ENCODE measurements around the gene ALPL.

ALPL gene

DNA sequence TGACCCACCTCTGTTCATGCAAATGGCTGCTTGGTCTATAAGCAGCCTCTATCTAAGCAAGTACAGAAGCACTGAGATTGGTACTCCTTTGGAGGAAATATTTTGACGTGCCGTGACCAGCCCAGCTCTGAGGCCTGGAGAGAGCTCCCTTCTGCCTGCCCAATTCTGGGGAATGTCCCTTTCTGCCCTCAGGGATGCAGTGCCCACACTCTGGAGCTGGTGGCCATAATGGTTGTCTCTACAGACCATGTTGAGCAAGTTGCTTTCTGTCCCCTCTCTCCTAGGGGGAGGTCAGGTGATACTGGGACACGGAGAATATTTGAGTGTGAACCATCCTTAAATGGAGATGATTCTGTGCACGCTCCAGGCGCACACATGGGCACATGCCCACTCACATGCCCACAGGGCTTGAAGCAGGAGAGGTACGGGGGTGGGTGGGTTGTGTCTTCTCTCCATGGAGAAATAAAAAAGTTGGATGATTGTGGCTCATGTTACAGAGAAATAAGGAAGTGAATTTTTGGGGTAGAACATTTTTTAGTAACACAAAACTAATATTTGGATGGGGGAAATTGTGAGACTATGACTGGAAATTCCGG lies 13.9 kb upstream of the ALPL start:
- Histone ChIP-seq H3K27me3 (ENCODE audit: low read depth, low read length) (peaks cover 5% of the 10 kb centered on the region; the same call in 1 of the 2 replicates), H4K20me1 (ENCODE audit: insufficient read depth, low read length) (no peaks in the 10 kb centered on the region), H3K36me3 (replicated peaks; ENCODE audit: low read depth, low read length) (no peaks in the 10 kb centered on the region), H2AFZ (ENCODE audit: low read depth, low read length) (peak overlapping the region; percentile 33; the same call in 1 of the 2 replicates), H3K4me2 (ENCODE audit: low read length) (no peak overlapping the region), H3K4me3 (ENCODE audit: low read length) (no peak overlapping the region), H3K9me3 (ENCODE audit: insufficient read depth, low read length) (no peaks in the 10 kb centered on the region), H3K79me2 (ENCODE audit: low read length) (no peaks in the 10 kb centered on the region), H3K27ac (ENCODE audit: low read length) (no peak overlapping the region), H3K9ac (ENCODE audit: low read length) (no peak overlapping the region), H3K4me1 (ENCODE audit: low read length) (peaks cover 11% of the 10 kb centered on the region)
- TF ChIP-seq, protein P1, sequence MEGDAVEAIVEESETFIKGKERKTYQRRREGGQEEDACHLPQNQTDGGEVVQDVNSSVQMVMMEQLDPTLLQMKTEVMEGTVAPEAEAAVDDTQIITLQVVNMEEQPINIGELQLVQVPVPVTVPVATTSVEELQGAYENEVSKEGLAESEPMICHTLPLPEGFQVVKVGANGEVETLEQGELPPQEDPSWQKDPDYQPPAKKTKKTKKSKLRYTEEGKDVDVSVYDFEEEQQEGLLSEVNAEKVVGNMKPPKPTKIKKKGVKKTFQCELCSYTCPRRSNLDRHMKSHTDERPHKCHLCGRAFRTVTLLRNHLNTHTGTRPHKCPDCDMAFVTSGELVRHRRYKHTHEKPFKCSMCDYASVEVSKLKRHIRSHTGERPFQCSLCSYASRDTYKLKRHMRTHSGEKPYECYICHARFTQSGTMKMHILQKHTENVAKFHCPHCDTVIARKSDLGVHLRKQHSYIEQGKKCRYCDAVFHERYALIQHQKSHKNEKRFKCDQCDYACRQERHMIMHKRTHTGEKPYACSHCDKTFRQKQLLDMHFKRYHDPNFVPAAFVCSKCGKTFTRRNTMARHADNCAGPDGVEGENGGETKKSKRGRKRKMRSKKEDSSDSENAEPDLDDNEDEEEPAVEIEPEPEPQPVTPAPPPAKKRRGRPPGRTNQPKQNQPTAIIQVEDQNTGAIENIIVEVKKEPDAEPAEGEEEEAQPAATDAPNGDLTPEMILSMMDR (IDR thresholded peaks at IDR 0.05; ENCODE audit: low read depth, low read length), result no peak

GRCh38 chr1:21496063-21496462 lies 13.2 kb upstream of the ALPL start:
- no peak overlapping the region for H3K4me2 ChIP-seq (ENCODE audit: low read length)
- no peaks in the 10 kb centered on the region for H3K9me3 ChIP-seq (ENCODE audit: insufficient read depth, low read length)
- H3K4me3 ChIP-seq (ENCODE audit: low read length), result no peak overlapping the region
- H4K20me1 ChIP-seq (ENCODE audit: insufficient read depth, low read length), result no peaks in the 10 kb centered on the region
- H3K36me3 ChIP-seq (replicated peaks; ENCODE audit: low read depth, low read length), result no peaks in the 10 kb centered on the region
- H3K79me2 ChIP-seq (ENCODE audit: low read length), result no peaks in the 10 kb centered on the region
- no peak overlapping the region for H3K27ac ChIP-seq (ENCODE audit: low read length)
- peaks cover 11% of the 10 kb centered on the region for H3K4me1 ChIP-seq (ENCODE audit: low read length)
- no peak overlapping the region for H3K9ac ChIP-seq (ENCODE audit: low read length)
- H2AFZ ChIP-seq (ENCODE audit: low read depth, low read length), result no peak overlapping the region
- peaks cover 5% of the 10 kb centered on the region; the same call in 1 of the 2 replicates for H3K27me3 ChIP-seq (ENCODE audit: low read depth, low read length)
- TF ChIP-seq, protein P1 (IDR thresholded peaks at IDR 0.05; ENCODE audit: low read depth, low read length), result no peak
- TF ChIP-seq EZH2phosphoT487 (IDR thresholded peaks at IDR 0.05; ENCODE audit: low read depth), result no peak

- no peaks in the 10 kb centered on the region for H3K9me3 ChIP-seq (ENCODE audit: insufficient read depth, low read length)
- no peak overlapping the region for H3K27ac ChIP-seq (ENCODE audit: low read length)
- peaks cover 11% of the 10 kb centered on the region for H3K4me1 ChIP-seq (ENCODE audit: low read length)
- H3K36me3 ChIP-seq (replicated peaks; ENCODE audit: low read depth, low read length), result no peaks in the 10 kb centered on the region
- peaks cover 5% of the 10 kb centered on the region; the same call in 1 of the 2 replicates for H3K27me3 ChIP-seq (ENCODE audit: low read depth, low read length)
- no peaks in the 10 kb centered on the region for H4K20me1 ChIP-seq (ENCODE audit: insufficient read depth, low read length)
- H3K9ac ChIP-seq (ENCODE audit: low read length), result no peak overlapping the region
- no peak overlapping the region for H3K4me3 ChIP-seq (ENCODE audit: low read length)
- H3K79me2 ChIP-seq (ENCODE audit: low read length), result no peaks in the 10 kb centered on the region
- no peak overlapping the region for H2AFZ ChIP-seq (ENCODE audit: low read depth, low read length)
- H3K4me2 ChIP-seq (ENCODE audit: low read length), result no peak overlapping the region
- no peak for TF ChIP-seq EZH2phosphoT487 (IDR thresholded peaks at IDR 0.05; ENCODE audit: low read depth)
- TF ChIP-seq, protein P1 (IDR thresholded peaks at IDR 0.05; ENCODE audit: low read depth, low read length), result no peak
Measured at GRCh38 chr1:21496886-21497285, 12.3 kb upstream of the ALPL start.

DNA sequence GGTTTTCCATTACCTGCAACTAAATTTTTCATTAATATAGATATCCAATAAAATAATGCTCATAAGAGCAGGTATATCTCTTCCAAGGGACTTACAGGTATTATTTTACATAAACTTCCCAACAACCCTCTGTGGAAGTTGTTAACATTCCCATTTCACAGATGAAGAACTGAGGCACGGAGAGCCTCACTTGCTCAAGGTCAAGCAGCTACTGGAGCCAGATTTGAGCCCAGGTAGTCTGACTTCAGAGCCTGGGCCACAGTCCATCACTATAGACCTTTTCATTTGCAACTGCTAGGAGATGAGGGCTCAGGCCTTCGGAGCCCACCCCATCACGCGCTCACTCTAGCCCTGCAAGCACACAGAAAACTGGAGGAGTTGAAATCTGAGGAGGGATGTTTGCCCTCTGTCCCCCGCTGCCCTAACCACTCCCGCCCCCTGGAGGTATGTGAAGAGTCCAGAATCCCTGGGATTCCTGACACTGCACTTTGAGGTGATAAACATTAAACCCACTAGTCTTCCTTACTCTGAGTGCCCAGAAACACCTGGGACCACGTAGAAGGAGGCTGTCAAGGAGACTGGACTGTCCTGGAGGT lies 11.7 kb upstream of the ALPL start:
- Histone ChIP-seq H3K9ac (ENCODE audit: low read length) (no peak overlapping the region), H2AFZ (ENCODE audit: low read depth, low read length) (no peak overlapping the region), H3K9me3 (ENCODE audit: insufficient read depth, low read length) (no peaks in the 10 kb centered on the region), H3K79me2 (ENCODE audit: low read length) (no peaks in the 10 kb centered on the region), H3K4me2 (ENCODE audit: low read length) (no peak overlapping the region), H3K4me1 (ENCODE audit: low read length) (peaks cover 11% of the 10 kb centered on the region), H3K36me3 (replicated peaks; ENCODE audit: low read depth, low read length) (no peaks in the 10 kb centered on the region), H3K27ac (ENCODE audit: low read length) (no peak overlapping the region), H3K27me3 (ENCODE audit: low read depth, low read length) (0 out of 2 replicates have a peak, but pooled peaks cover under 1% of the 10 kb centered on the region), H3K4me3 (ENCODE audit: low read length) (no peak overlapping the region), H4K20me1 (ENCODE audit: insufficient read depth, low read length) (no peaks in the 10 kb centered on the region)
- no peak for TF ChIP-seq EZH2phosphoT487 (IDR thresholded peaks at IDR 0.05; ENCODE audit: low read depth)
- TF ChIP-seq, protein P1 (IDR thresholded peaks at IDR 0.05; ENCODE audit: low read depth, low read length), result no peak

Measured in OCI-LY3 (cell line).